ENCODE results near the gene UBE3D. TPM values are rescaled to one million over a fixed set of nuclear protein-coding genes. Genes with fewer than 3 reads are reported as not detected.
A peak's percentile ranks its signal among the peaks of the same experiment; 100 is the strongest.

UBE3D gene
- total RNA-seq, 1 experiment from 2014 or later = 14.0 TPM

GRCh38 chr6:82968708-82969107, 96.9 kb downstream of the UBE3D start (continued):
- TF ChIP-seq USF1 (CRISPR knock-in tag; IDR thresholded peaks at IDR 0.05) = no peak

GRCh38 chr6:82963191-82963925, 102.3 kb downstream of the UBE3D start:
- H3K27ac Mint-ChIP-seq = no peak overlapping the region
- peaks cover 24% of the 10 kb centered on the region for H3K4me1 Mint-ChIP-seq
- no peaks in the 10 kb centered on the region for H3K36me3 Mint-ChIP-seq
- TF ChIP-seq ATF1 (CRISPR knock-in tag; IDR thresholded peaks at IDR 0.05) (no peak), TP53 (CRISPR knock-in tag; IDR thresholded peaks at IDR 0.05) (no peak), ZBTB21 (CRISPR knock-in tag; IDR thresholded peaks at IDR 0.05; ENCODE audit: borderline replicate concordance) (no peak), ETV6 (CRISPR knock-in tag; IDR thresholded peaks at IDR 0.05) (no peak), ELF4 (CRISPR knock-in tag; IDR thresholded peaks at IDR 0.05; ENCODE audit: low read depth) (no peak), ARID4B (CRISPR knock-in tag; IDR thresholded peaks at IDR 0.05; ENCODE audit: borderline replicate concordance) (no peak)
- POLR2A ChIA-PET = no interaction called here
- no peaks in the 10 kb centered on the region for H3K9me3 Mint-ChIP-seq
- CTCF ChIA-PET = no interaction called here
- H3K4me3 Mint-ChIP-seq = no peak overlapping the region
- DNase-seq (ENCODE audit: low spot score) (no peak), ATAC-seq (no peak)
- no peaks in the 10 kb centered on the region for H3K27me3 Mint-ChIP-seq (ENCODE audit: low read depth)

GRCh38 chr6:82959385-82959941, 106.2 kb downstream of the UBE3D start:
- Mint-ChIP-seq H3K9me3 (no peaks in the 10 kb centered on the region), H3K27me3 (ENCODE audit: low read depth) (no peaks in the 10 kb centered on the region), H3K4me1 (peaks cover 29% of the 10 kb centered on the region), H3K27ac (peak overlapping the region; percentile 97), H3K36me3 (peaks cover 13% of the 10 kb centered on the region), H3K4me3 (peak overlapping the region; percentile 12; the same call in 1 of the 2 replicates)
- ATAC-seq (peak; percentile 85), DNase-seq (ENCODE audit: low spot score) (peak; percentile 20)
- ChIA-PET CTCF (interaction anchor here (0.6 to 1.1 kb wide), 3 partner anchors 16 to 574 kb away, joined by 4 to 6 read pairs (median 5); partner anchors contain the start of gene UBE3D), POLR2A (no interaction called here)
- TF ChIP-seq ZNF423 (CRISPR knock-in tag; IDR thresholded peaks at IDR 0.05) (peak; percentile 37; the same call in 1 of the 2 replicates), FOXK1 (CRISPR knock-in tag; IDR thresholded peaks at IDR 0.05) (no peak), ZNF263 (CRISPR knock-in tag; IDR thresholded peaks at IDR 0.05; ENCODE audit: low read depth) (no peak), JAZF1 (CRISPR knock-in tag; IDR thresholded peaks at IDR 0.05) (no peak)

- ChIA-PET CTCF (no interaction called here), POLR2A (no interaction called here)
- Mint-ChIP-seq H3K4me1 (peaks cover 29% of the 10 kb centered on the region), H3K27me3 (ENCODE audit: low read depth) (no peaks in the 10 kb centered on the region), H3K36me3 (peaks cover 14% of the 10 kb centered on the region), H3K4me3 (no peak overlapping the region), H3K9me3 (no peaks in the 10 kb centered on the region), H3K27ac (peak overlapping the region; percentile 54)
- ATAC-seq (no peak), DNase-seq (ENCODE audit: low spot score) (no peak)
- no peak for TF ChIP-seq SP1 (CRISPR knock-in tag; conservative IDR thresholded peaks at IDR 0.05)
- TF ChIP-seq FOXK1 (CRISPR knock-in tag; IDR thresholded peaks at IDR 0.05) = no peak
- TF ChIP-seq HMGA2 (CRISPR knock-in tag; IDR thresholded peaks at IDR 0.05) = no peak
- TF ChIP-seq FOXP1 (CRISPR knock-in tag; IDR thresholded peaks at IDR 0.05; ENCODE audit: borderline replicate concordance) = no peak
- TF ChIP-seq CTCF (IDR thresholded peaks at IDR 0.05) = no peak
- no peak for TF ChIP-seq TEAD4 (CRISPR knock-in tag; IDR thresholded peaks at IDR 0.05)
- TF ChIP-seq MYBL2 (CRISPR knock-in tag; IDR thresholded peaks at IDR 0.05) = no peak
- no peak for TF ChIP-seq NFE2L1 (CRISPR knock-in tag; IDR thresholded peaks at IDR 0.05)
- TF ChIP-seq CBFB (CRISPR knock-in tag; IDR thresholded peaks at IDR 0.05; ENCODE audit: low read depth) = no peak
- TF ChIP-seq SMAD3 (CRISPR knock-in tag; IDR thresholded peaks at IDR 0.05; ENCODE audit: borderline replicate concordance) = no peak
- no peak for TF ChIP-seq ATF6 (CRISPR knock-in tag; IDR thresholded peaks at IDR 0.05)
Measured at GRCh38 chr6:82958551-82958950, 107.1 kb downstream of the UBE3D start.
